ENCODE results near the gene C1QL2.

C1QL2 gene

DNA sequence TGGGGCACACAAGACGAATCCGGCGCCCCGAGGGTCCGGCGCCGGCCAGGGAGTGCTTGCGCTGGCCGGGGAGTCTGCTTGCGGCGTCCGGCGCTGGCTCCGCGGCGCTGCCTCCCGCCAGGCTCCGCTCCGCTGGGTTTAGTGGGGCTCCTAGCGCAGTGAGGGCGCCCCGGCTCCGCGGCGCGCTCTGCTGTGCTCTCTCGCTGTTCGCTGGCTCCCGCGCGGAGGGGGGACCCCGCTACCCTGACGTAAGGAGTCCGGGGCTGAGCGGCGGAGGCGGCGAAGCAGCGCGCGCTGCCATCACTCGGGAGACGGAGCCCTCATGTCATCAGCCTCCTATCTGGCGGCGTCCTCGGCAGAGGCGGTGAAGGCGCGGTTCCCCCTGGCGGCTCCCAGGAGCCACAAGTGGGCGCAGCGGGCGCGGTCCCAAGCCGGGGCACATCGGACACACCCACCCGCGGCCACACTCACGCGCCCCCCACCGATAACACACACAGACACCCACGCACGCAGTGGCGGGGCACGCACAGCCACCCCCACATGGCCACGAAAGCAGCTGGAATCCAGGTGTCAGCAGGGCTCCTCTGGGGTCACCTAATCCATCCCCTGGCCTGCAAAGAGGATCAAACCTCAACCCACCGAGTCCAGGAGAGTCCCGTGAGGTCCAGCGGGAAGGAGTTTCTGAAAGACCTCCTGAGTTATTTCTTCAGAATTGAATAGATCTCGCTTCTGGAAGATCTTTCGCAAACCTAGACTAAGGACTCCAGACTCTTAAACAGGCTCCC, at the start of gene C1QL2:
Gene C1QL2 (minus strand): TSS at position 189 of the 785 bp plus-strand sequence. CDS start 482 bp downstream, outside the sequence.
- peak; percentile 61 for DNase-seq

DNA sequence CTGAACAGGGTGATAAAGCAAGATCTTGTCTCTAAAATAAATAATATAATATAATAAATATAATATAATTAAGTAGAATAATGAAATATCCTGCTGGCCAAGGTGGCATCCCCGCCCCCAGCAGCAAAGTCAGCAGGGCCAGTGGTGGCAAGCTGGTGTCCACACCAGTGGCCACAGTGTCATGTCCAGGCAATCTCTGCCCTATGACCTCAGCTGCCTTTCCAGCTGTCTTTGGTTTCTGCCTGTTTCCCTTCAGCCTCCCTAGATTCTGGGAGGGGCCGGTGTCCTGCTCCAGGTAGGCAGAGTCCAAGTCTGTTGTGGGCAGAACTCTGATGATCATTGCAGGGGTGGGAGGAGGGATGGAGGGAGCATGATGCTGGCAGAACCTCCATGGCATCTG, 48.9 kb upstream of the C1QL2 start:
- DNase-seq, result no peak

DNA sequence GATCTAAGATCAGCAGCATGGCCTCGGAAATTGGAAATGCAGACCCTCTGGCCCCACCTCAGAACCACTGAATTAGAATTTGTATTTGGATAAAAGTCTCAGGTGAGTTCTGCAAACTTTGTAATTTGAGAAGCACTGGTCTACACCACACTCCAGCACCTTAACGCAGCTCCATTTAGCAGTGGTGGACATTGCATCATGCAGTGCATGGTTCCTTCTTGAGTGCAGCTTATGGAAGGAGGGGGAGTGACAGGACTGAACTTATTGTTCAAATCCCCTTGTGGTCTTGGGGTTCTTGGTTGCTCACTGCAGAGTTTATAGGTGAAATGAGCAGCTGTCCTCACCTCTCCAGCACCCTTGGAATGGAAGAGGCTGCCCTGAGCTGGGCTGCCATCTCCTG, 47.6 kb upstream of the C1QL2 start:
- DNase-seq, result peak; percentile 42

DNA sequence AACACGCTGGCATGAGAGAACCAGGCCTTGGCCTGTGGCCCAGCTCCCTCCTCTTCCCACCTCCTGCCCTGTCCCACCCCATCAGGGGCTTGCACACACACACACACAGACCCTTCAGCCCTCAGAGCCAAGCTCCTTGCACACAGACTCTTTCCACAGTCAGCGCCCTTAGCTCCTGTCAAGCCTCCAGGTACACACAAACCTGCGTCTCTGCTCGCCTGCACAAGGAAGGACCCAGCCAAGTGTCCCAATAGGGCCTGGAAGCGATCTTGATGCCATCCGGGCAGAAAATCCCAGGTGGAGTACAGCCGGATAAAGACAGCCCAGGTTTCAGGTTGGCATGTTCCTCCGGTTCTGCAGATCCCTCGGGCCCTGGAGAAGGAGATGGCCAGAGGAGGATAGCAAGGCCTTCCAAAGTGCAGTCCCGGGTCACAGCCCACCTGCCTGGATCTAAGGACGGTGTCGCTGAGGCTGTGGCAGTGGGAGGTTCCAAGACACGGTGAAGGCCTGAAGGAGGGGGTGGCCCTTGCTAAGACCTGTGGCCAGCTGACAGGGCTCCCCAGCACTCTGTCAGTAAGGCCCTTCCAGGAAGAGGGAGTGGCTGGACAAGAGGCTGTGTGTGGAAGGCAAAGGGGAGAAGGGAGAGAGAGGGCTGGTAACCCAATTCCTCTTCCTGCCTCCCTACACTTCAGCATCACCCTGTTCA, 46.6 kb upstream of the C1QL2 start:
- peak; percentile 13 for DNase-seq

DNA sequence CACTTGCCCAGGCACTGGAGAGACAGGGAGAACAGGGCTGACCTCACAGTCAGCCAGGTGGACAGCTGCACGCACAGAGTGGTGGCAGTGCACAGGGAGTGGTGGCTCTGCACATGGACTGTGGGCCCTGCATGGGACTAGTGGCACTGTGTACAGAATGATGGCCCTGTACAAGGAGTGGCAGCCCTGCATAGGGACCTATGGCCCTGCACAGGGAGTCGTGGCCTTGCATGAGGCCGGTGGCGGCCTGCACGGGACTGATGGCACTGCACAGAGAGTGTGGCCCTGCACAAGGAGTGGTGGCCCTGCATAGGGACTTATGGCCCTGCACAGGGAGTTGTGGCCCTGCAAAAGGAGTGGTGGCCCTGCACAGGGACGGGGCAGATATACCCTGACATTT, 46.0 kb upstream of the C1QL2 start:
- no peak for DNase-seq

DNA sequence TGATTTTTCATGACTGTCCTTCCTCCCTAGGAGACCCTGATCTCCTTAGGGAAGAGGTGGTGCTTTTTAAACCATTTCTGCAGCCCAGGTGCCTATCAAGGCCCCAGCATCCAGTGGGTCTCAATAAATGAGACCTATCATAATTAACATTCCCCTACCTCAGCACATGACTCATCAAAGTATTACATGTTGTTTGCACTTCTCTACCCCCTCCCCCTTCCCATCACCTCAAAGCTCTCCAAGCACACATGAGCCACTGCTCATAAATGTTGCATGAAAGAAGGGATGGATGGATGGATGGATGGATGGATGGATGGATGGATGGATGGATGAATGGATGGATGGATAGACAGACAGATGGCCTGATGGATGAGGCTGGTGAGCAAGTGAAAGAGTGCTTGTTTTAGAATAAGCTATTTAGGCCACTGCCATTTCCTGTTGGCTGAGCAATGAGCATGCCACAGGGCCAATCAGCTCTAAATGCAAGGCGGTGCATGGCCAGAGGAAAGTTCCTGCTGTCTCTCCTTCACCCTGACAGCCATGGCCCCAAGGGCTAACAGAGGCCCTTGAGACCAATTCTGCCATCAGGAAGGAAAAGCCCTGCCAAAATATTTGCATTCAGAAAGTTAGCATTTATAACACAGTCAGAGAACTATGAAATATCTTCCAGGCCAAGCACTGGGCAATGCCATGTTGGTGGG, 44.2 kb upstream of the C1QL2 start:
- DNase-seq, result peak; percentile 58

DNA sequence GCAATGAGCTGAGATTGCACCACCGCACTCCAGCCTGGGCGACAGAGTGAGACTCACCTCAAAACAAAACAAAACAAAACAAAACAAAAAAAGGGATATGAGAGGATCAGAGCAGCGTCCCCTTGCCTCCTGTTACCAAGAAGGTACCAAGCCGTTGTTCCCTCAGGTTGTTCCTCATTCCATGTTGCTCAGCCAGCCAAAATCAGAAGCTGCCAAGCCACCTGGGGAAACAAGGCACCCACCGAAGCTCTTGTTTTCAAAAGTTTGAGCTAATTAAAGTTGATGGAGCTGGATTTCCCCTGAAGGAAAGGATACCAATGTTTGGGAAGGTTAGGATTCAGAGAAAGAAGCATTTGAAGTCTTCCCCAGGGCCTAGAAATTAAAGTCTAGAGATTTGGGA, 43.3 kb upstream of the C1QL2 start:
- no peak for DNase-seq

DNA sequence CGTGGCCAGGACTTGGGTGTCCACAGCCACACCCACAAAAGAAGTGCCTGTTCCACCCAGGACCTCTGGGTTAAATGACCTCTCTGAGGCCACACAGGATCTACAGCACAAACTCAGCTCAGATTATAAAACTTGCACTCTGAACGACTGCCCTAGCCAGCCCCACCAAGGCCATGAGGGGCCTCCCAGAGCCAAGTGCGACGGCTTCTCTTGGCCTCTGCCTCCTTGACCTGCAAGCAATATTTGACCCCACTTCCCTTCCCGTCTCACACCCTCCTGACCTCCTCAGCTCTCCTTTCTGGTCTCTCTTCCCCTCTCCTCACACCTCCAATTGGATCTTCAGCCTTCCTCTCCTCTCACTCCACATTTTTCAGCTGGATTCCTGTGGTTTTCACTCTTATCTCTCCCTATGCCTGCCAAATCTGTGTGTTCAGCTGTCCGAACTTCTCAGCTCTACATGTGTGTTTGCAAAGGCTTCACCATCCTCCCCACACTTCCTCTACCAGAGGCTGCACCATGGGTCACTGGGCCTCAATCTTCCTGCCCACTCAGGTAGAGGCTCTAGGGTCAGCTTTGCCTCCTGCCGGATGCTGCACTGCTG, 39.8 kb upstream of the C1QL2 start:
- no peak for DNase-seq

DNA sequence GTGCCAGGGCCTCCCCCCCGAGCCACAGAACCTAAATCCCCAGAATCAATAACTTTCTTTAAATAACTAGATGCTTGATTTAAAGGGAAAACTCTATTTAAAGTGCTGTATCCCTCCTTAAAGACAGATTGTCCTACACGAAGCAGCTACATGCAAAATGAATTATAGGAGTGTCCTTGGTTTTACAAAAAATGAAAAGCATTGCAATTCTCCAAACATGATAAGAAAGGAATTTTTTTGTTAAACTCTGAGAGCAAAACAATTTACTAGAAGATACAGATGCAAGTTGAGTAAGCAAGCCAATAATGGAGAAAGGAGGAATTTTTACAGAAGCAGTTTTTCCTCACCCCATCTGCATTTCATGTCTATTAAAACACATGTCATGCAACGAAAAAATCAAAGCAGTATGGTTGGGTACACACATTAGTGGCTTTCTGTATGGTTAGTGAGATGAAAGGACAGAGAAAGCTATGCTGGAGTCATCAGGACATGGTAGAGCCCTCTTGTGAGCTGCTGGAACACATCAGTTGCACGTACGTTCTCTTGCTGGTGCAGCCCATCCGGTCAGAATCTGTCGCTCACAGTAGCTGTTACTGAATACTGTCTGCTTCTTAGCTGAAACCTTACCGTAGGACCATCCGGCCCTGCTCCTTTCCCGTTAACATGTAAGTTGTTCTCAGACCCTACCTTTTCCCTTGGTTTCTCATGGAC, 39.1 kb upstream of the C1QL2 start:
- no peak for DNase-seq

DNA sequence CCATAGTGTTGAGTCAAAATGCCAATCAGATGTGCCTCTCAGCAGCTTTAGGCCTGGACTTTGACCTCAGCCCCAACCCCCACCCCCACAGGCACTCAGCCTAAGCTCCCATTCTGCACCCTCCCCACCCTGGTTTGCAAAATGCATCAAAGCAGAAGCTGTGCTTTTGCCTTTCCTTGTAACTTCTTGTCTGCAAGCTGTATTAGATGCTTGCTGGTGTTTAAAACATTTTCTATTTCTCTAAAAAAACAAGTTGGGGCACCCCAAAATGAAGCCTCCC, 38.5 kb upstream of the C1QL2 start:
- no peak for DNase-seq

DNA sequence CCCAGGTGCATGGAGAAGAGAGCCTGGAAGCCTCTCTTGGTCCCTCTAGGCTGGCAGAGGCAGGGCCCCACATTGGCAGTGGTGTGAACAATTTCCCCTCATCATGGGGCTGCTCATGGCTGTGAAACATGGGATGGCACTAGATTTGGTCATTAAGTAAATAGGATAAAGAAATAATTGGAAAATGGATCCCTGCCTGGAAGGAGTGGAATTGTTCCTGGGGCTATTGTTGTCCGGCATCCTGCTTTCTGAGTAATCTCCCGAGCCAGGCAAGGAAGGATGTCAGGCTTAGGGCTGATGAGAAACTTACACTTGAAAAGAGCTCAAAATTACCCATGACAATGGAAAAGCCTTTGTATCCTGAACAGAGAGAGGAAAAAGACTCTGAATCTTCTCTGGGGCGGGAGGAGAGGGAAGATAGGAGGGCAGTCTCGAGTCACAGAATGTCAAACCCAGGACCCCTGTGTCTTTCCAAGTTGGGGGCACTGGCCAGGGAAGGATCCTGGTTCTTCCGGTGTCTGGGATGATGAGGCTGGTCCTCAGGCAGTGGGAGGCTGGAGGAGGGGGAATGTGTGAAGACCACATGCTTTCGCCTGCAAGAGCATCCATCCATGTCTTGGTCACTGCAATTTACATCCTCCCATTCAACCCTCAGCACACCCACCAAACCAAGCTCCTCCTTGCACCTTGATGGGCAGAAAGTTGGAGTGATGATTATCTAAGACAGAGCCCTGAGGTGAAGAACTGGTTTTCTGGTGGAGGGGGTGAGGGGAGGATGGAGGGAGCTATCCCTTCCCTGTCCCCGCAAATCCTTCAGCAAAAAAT, 38.0 kb upstream of the C1QL2 start:
- no peak for DNase-seq

DNA sequence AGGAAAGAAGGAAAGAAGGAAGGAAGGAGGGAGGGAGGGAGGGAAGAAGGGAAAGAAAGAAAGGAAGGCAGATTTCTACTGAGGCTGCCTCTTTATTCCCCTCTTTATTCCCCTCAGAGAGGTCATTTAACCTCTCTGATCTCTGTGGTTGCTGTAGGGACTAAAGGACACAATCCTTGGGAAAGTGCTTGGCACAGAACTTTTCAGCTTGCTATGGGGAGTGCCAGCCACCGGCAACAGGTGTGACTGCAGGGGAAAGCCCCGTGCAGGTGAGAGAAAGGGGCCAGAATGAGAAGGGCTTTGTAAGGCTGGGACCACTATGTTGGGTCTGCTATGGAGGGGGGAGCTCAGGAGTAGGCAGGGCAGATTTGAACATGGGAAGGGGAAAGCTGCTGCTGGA, 37.3 kb upstream of the C1QL2 start:
- no peak for DNase-seq

DNA sequence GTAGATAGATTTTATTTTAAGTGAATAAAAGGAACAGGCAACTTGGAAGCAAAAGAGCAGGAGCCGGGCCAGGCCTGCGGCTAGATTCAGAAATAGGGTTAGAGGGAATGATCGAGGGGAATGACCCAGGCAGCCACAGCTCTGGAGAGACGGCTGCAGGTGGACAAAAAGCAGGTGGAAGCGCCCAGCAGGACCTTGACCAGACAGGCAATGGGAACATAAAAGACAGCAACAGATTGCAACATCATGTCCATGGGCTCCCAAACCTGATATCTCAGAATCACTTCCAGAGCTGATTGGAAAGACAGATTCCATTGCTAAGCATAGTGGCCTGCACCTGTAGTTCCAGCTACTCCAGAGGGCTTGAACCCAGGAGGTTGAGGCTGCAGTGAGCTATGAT, 36.5 kb upstream of the C1QL2 start:
- DNase-seq, result no peak

DNA sequence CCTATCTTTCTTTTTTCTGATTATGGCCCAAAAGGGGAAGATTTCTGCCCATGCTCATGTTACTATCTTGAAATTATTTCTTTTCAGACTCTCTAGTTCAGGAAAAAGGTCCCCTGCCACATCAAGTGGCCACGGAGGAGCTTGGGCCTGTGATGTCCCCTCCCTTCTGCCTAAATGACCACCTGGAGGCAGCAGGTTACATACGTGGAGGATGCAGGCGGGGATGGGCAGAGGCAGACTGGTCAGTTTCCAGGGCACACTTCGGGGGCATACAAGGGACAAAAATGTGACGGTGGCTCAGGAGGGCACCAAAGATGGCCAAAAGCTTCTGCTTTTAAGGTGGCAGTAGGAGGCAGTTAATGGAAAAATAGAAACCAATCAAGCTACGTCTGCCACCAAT, 34.3 kb upstream of the C1QL2 start:
- DNase-seq, result no peak

DNA sequence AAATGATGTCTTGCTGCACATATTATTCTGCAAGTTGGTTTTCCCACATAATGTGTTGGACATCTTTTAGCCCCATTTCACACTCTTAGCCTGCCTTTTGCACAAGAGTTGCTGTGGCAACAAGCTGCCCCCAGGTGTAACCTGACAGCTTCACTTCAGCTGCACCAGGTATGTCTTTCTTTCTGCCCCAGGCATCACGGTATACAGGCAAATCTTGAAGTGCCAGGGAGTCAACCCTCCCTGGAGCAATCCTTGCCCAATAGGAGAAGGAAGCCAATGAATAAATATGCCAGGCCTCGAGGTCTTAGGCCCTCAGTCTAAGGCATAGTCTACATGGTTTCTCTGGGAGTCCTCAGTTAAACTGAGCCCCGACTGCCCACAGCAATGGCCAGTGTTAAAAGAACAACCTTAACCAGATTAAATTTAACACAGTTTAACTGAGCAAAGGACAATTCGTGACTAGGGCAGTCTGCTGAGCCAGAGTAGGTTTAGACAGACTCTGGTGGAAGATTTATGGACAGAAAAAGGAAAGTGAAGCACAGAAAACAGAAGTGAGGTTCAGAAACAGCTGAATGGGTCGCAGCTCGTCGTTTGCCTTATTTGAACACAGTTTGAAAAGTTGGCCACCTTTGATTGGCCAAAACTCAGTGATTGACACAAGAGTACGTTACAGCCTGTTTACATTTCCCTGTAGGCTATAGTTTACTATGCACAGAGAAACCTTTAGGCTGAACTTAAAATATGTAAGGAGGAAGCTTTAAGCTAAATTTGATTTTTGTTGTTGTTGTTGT, 32.0 kb upstream of the C1QL2 start:
- DNase-seq, result peak; percentile 2

DNA sequence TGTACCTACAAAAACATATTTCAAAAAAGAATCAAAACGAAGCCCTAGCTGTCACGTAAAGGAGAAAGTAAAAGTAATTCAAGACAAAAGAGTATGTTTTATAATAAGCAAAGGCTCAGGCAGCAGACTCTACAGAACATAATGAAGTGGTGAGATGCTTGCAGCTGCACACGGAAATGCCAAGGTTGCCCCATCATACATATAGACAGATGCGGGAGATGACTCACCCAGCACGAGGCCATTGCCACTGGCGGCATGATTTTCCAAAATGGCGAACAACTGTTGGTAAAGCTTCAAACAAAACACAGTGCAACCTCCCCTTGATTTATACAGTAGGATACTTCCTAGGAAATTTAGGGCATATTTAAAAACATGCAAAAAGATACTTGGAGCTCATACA, 26.0 kb upstream of the C1QL2 start:
- no peak for DNase-seq

DNA sequence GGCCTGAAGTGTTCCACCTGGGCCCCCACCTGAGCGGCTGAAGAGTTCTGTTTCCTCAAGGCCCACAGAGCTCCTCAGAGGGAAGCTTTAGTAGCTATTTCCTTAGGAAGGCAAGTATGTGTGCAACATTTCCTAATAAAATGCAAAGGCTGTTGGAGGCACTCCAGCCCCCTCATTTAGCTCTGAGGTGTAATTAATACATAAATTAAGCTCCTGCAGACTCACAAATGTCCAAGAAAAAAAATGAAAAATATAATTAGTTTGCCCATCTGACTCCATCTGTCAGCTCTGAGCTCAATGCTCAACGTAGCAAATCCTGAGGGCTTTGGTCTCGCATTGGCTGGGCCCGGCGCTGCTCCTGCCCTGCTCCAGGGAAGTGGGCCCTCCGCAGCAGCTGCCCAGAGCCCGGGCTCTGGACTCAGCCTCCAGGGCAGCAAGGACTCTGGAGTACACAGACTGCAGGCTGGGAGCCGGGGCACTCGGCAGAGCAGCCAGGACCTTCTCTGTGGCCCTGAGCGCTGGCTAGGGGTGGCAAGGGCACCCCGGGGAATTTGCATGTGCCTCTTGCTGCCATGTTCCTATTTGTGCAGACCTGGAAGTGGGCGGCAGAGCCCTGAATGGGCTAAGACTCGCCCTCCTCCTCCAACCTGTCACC, 23.4 kb upstream of the C1QL2 start:
- peak; percentile 74 for DNase-seq

DNA sequence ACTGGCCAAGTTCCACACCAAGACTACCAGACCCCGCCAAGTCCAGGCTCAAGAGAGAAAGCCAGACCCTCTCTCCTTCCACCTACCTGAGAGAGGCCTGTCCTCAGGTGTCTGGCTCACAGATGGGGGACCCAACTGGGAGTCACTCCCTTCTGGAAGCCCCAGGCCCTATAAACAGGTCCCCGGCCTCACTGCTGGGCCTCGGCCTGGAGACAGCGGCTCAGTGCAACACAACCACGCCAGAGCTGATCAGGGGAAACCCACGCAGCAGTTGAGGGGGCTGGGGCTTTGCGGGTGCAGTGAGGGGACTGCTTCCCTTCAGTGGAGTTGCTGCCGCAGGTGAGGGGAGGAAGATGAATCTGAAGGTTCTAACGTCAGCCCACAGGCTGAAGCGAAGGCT, 22.8 kb upstream of the C1QL2 start:
- peak; percentile 34 for DNase-seq

DNA sequence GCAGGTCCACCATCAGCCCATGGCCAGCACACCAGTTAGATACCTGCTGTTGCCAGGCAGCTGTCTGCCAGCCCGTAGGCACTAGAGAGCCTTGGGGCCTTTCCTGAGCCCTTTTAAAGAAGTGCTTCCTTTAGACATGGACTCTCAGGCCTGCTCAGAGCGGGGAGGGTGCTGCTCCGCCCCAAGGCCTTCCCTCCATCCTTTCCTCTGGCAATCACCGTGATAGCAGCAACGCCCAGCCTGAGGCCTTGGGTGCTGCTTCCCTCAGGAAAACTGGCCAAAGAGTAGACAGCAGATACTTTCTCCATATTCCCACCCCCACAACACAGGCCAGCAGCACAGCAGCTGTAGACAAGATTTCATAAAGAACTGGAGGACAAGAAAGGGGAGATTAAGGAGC, 22.3 kb upstream of the C1QL2 start:
- DNase-seq, result peak; percentile 33

DNA sequence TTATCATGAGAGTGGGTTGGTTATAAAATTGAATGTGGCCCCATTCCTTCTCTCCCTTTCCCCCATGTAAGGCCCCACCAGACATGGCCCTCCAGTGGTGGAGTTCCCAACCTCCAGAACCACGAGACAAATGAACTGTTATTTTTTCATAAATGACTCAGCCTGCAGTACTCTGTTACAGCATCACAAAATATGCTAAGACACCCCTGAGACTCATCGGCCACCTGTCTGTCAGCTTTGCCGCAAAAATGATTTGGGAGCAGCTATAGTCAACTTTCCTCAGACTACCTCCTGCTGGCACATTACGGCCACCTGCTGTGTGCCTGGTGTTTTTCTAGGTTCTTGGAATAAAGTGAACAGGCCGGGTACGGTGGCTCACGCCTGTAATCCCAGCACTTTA, 21.4 kb upstream of the C1QL2 start:
- no peak for DNase-seq

DNA sequence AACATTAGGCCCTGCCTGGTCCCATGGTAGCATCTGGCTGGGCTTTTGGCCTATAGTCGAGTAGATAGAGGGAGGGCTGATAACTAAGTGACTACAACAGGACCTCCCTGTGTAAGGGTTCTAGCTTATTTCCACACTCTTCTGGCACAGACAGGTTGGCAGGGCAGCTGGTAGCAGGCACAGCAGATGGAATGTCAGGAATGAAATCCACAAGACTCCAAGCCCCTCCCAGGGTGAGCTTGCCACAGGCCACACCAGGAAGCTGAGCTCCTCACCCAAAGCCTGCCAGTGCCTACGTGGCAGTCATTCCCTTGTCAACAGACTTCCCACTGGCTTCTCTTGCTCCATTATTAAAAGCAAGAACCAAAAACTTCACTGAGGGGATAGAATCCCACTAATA, 20.7 kb upstream of the C1QL2 start:
- DNase-seq, result no peak

All from NCI-H69 (cell line).